Measurements from ENCODE around the gene POU2AF3.

DNA sequence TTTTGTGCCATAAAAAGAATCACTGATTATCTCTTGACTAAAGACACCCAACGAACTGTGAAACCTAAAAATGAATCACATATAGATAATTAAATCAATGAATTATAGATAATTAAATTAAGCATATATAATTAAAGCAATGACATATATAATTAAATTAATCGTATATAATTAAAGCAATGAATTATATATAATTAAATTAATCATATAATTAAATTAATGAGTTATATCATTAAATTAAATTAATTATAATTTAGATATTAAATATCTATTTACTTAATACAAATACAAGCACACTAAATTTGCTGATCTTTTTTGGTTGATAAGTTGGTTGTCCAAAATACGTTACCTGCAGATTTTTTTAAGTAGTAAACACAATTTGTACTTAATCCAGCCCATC is 49.8 kb downstream of the POU2AF3 start:
- TF ChIP-seq EZH2 (IDR thresholded peaks at IDR 0.05; ENCODE audit: borderline replicate concordance, low read length) = no peak
- TF ChIP-seq, protein P1, sequence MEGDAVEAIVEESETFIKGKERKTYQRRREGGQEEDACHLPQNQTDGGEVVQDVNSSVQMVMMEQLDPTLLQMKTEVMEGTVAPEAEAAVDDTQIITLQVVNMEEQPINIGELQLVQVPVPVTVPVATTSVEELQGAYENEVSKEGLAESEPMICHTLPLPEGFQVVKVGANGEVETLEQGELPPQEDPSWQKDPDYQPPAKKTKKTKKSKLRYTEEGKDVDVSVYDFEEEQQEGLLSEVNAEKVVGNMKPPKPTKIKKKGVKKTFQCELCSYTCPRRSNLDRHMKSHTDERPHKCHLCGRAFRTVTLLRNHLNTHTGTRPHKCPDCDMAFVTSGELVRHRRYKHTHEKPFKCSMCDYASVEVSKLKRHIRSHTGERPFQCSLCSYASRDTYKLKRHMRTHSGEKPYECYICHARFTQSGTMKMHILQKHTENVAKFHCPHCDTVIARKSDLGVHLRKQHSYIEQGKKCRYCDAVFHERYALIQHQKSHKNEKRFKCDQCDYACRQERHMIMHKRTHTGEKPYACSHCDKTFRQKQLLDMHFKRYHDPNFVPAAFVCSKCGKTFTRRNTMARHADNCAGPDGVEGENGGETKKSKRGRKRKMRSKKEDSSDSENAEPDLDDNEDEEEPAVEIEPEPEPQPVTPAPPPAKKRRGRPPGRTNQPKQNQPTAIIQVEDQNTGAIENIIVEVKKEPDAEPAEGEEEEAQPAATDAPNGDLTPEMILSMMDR (IDR thresholded peaks at IDR 0.05; ENCODE audit: low read length) = no peak

All from OCI-LY1 (cell line).